Activated T-cell treated with anti-CD3 and anti-CD28 coated beads for 4 hours (primary cell): ENCODE measurements around the gene STARD3NL.

ENCODE experiments used
- DNase-seq: peaks from one replicate; pipeline ENCODE4 v3.0.0-alpha.2; 2020

The STARD3NL gene

GRCh38 chr7:38185395-38186307 lies 7.6 kb downstream of the STARD3NL start:
- DNase-seq = no peak

GRCh38 chr7:38186593-38187314 lies 8.7 kb downstream of the STARD3NL start:
- DNase-seq = no peak

DNA sequence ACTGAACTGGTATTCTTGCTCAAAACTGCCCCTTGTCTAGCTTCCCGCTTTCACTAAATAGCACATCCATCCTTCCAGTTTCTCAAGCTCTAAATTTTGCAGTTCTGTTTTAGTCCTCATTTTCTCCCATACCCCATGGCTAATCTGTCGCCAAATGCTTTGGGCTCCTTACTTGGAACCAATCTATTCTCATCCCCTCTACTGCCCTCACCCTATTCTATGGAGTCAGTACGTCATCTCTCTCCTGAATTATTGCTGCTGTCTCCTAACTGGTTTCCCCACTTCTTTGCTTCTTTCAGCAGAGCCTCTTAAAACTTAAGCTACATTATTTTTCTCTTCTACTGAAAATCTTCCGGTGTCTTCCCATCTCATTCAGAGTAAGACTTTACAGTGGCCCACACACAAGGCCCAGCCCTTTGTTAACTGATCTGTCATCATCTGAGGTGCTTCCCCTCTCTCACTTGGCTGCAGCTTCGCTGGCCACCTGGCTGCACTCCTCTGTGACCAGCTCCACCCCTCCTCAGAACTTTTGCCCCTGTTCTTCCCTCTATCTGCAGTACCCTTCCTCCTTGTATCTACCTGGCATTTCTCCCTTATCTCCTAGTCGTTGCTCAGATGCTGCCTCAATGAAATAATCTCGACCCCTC lies 9.9 kb downstream of the STARD3NL start:
- no peak for DNase-seq

DNA sequence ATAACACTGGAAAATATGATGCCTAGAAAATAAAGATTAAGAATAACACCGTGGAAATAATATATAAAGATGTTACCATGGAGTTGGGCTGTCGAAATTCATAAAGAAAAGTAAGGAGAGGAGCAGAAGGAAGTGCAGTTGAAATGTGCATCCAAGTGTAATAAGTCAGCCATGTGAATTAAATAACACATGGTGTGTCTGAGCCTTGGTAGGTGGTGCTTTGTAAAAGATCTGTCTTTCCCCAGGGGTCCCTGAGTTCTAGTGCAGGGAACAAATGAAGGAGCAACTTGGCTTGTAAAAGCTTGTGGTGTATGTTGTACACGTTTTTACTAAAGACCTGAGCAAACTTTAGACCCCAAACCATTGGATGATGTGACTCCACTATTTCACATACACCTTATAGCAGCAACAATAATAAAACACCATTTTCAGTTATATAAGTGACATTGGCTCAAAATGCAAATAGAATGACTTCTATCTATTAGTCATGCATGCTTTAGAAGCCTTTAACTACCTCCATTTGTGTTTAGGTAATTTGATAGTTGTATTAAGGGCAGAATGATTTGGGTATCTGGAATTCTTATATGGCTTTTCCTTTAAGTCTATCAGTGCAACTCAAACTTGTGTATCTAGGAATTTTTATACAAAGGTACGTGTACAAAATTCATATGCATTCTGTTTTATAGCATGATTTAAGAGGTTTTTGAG lies 11.3 kb downstream of the STARD3NL start:
- no peak for DNase-seq

- DNase-seq = no peak
Measured at GRCh38 chr7:38190011-38190410, 12.0 kb downstream of the STARD3NL start.

GRCh38 chr7:38191791-38192190 lies 13.7 kb downstream of the STARD3NL start:
- no peak for DNase-seq

DNA sequence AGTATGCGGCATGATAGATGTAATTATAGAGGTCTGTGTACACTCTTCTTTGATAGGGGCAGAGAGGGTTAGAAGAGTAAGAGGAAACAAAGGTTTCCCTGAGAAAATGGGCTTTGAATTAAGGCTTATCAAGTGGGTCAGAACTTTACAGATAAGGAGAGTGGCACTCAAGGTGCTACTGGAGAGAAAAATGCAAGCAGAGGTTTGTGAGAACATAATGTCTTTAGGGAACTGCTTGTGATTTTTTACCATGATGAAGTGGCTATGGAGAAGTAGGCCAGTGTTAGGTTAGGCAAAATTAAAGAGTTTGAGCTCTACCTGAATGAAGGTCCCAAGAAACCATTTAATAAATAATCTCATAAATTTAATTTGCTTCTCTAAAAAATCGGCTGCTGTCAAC lies 14.3 kb downstream of the STARD3NL start:
- no peak for DNase-seq

DNA sequence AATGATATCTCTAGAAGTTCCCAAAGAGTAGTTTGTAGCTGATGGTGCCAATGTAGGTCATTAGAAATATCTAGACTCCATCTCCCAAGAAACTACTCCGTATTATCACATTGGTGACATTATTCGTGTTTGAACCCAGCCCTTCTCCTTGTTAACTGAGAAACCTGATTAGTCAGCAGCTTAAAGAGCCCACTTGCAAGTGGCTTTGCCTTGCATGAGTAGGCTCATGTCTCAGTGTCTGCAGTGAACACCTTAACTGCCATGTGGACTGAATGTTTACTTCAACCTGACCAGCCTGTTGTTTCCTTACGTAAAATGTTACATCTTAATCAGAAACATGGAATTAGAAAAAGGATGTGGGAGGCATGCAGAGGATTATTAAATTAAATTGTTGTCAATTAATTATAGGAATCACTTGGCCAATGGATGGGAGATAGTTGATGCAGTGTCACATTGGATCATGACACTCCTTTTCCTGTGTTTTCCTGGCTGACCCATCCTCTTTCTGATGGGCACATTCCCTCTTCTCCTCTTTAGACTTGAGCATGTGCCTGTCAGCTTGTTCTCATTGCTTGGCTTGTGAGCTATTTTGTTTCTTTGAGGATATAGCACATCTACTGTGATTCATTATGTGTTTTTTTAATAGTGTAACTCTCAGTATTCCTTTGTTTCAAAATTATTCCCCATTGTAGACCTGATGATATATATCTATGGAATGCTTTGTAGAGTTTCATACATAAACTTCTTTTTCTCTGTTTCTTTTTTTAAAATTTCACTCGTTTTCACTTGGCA lies 18.0 kb downstream of the STARD3NL start:
- DNase-seq = no peak

GRCh38 chr7:38198366-38198765 lies 20.3 kb downstream of the STARD3NL start:
- DNase-seq = no peak

DNA sequence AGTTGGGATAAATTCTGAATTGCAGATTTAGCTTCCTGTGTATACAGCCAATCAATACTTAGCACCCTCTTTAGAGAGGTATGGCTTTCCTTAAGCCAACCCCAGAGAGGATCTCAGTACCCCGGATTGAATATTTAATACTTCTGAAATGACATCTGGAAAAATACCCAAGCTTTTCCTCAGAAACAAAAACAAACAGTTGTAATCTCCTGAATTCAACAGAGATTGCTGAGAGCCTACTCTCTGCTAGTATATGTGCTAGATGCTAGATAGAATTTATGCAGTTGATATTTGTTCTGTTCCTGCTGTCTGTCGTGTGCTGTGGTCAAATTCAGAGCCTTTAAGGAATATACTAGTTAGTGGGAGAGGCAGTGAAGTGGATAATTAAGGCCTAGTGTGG lies 21.1 kb downstream of the STARD3NL start:
- no peak for DNase-seq

DNA sequence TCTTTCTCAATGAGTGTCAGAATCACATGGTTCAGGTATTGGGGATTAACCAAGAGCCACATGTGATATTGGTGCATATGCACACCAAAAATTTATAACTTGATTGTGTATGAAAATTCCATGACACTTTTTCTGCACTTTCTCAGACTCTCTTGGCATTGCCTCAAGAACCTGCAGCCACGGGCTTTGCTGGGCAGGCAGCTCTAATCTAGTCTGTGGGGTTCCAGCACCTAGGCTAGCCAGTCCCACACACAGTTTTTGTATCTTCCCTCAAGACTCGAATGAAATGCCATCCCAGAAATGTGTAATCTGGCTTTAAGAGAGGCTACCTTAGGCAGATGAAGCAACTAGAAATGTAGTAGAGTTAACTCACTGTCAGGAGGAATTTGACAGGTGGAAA lies 21.7 kb downstream of the STARD3NL start:
- no peak for DNase-seq

DNA sequence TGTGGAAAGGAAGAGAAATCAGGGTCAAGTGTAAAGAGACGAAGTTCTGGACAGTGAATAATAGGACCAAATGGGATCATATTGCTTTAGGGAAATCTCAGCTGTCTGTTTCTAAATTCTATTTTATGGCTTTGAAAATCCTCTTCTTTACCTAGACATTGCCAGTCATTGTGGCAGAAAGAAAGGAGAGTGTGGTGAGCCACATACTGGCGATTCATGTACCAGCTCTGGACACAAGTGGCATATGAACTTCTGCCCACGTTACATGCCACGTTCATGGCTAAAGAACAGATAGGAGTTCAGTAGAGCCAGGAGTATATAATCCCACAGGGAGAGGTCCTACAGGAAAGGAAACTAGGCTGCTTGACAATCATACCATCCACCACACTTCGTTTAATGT lies 28.0 kb downstream of the STARD3NL start:
- no peak for DNase-seq

DNA sequence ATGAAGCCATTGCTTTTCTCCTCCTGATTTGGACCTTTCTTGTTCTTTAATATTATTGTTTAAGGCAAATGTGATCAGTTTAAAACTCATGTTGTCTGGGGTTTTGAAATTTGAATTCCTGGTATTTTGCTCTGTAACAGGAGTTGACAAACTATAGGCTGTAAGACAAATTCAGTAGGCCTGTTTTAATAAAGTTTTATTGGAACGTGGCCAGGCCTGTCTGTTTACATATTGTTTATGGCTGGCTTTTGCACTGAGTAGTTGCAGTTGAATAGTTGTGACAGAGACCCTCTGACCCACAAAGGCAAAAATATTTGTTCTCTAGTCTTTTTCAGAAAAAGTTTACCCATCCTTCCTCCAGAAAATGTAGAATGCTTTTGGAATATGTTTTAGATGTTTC lies 29.8 kb downstream of the STARD3NL start:
- no peak for DNase-seq

DNA sequence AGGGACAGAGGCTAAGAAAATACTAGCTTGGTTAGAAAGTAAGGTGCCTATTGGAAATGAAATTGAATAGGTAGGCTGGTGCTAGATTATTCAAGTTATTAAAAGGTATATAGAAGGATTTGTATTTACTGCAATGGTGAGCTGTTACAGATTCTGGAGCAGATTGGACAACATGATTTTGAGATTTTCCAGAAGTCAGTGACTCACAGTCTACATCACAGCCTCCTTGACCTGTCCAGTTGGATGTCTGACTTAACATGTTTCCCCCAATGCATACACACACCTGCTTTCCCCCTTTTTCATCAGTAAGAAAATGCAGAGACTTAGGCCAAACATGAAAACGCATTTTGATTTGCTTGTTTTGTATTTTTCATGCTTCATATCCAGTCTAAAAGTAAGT lies 33.4 kb downstream of the STARD3NL start:
- no peak for DNase-seq

DNA sequence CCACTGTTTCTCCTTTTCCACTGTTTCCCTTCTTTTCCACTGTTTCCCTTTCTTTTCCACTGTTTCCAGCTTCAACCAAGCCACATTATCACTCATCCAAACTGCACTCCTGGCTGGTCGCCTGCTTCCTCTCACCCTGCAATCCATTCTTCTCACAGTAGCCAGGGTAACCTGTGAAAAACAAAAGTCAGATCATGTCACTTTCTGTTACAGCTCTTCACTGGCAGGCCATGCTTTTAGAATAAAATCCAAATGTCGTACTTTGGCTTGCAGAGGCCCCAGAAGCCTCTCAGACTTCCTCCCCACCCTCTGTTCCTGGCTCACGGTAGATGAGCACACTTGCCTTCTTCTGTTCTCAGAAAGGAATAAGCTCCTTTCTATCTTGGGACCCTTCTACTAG lies 33.9 kb downstream of the STARD3NL start:
- DNase-seq = no peak

DNA sequence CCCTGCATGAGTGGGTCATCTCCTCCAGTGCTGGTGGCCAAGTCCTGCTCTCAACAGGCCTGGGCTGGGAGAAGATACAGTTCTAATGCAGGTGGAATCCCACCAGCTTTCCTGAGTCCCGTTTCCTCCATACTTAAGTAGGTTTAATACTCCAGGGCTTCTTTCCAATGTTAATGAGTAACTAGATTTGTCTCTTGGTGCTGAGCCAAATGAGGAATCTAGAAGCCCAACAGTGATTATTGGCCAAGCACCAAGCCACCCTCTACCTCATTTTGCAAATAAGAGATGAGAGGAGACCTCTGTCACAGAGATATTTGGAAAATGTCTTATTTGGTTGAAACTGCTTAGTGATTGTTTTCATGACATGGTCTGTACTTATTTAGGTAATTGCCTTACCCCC lies 37.1 kb downstream of the STARD3NL start:
- DNase-seq = no peak

- peak; percentile 65 for DNase-seq
Measured at GRCh38 chr7:38215735-38216670, 38.0 kb downstream of the STARD3NL start.

DNA sequence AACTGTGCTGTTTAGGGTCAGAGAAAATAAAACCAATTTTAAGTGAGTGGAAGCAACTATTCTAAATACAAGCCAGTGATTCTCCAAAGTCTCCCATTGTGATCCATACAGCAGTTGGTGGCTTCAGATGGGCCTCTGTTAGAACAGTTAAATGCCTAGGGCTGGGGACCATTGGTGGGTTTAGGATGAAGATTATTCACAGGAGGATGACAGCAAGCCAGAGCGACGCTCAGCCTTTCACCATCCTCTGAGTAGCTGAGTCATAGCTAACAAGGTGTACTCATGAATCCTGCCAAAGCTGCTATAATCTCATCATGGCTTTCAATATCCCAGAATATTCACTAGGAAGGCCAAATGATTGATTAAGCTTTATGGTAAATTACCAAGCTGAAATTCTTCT lies 39.6 kb downstream of the STARD3NL start:
- no peak for DNase-seq

GRCh38 chr7:38220452-38220851 lies 42.4 kb downstream of the STARD3NL start:
- no peak for DNase-seq

DNA sequence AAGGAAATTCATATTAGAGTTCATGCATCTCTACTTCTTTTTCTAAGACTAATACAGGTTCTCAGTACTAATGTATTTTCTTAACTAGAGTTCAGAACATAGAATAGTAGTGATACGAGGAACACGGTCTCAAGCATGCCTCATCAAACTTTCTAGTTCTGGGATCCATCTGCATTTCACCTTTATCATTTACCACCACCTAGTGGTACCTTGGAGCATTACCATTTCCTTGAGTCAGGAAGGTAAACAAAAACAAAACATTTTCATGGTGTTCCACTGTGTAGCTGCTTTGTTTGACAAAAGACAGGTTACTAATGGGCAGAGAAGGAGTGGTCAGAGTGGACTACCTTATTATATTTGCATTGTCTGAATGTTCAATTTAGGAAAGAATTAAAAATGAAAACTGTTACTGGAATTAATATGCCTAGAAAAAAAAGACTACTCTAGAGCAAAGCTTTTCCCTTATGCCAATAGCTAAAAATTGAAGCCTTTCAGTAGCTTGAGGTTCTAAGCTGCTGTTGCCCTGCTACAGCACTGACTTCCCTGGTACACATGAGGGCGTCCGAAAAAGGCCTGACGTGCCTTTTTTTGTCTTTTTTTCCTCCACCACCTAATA lies 44.5 kb downstream of the STARD3NL start:
- DNase-seq = no peak

DNA sequence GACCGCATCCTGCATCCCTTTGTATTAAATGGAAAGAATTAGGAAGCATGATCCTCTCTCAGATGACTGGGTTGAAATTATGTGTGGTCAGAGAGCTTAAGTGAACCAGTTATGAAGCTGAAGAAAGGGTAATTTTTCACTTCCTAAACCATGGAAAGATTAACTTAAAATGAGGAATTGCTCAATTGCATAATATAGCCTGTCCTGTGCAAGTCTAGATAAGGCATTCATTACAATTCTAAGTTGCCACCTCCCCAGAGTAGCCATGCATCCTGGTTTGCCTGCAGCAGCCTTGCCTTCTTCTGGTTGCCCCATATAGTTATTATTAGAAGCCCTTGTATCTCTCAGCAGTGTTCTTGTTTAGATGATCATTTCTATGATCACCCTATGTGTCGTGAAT lies 45.3 kb downstream of the STARD3NL start:
- DNase-seq = no peak
